Stimulated activated CD8-positive, alpha-beta memory T cell treated with anti-CD3 and anti-CD28 coated beads, Interleukin-7, amount 100 ng/mL, for 48 hours (primary cell): ENCODE results near the gene SLC12A5.
"Not testable (repeated sequence)": the region's sequence is repeated elsewhere in the genome, so short reads cannot be mapped to it uniquely, and the experiment has no call there.

Experiments
- DNase-seq, 2 donors: peaks; one replicate each; pipeline ENCODE4 v3.0.0-alpha.2; 2020; ENCODE audit warnings: low read depth in 1 of 2; ENCODE audit errors: extremely low read depth in 1 of 2

SLC12A5 gene

DNA sequence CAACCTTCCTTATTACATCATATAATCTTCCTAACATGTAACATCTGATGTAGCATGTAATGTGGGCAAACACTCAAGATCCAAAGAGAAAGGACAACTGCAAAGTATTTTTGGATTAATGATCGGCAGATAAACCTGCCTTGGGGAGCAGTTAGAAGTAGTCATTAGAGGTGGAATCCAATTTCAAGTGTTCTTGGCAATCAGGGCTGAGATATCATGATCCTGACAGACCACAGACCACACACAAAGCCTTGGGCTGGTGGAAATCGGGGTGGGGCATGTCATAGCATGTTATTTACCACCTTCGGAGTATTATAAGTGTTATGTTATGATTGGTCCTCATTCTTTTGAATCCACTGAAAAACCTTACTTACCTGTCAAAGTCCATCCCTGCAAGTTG, 44.4 kb downstream of the SLC12A5 start:
- no peak for DNase-seq

GRCh38 chr20:46074006-46074405, 45.0 kb downstream of the SLC12A5 start:
- DNase-seq: no peak

DNA sequence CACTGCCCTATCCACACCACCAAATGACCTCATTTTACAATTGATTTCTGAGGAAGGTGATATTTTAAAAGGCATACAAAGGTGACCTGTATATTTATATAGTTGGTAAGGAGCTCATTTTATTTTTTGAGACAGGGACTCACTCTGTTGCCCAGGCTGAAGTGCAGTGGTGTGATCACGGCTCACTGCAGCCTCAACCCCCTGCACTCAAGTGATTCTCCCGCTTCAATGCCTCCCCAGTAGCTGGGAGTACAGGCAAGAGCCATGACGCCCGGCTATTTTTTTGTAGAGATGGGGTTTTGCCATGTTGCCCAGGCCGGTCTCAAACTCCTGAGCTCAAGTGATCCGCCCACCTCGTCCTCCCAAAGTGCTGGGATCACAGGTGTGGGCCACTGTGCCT, 47.8 kb downstream of the SLC12A5 start:
- DNase-seq: no peak

GRCh38 chr20:46077642-46078305, 48.8 kb downstream of the SLC12A5 start:
- DNase-seq: no peak

DNA sequence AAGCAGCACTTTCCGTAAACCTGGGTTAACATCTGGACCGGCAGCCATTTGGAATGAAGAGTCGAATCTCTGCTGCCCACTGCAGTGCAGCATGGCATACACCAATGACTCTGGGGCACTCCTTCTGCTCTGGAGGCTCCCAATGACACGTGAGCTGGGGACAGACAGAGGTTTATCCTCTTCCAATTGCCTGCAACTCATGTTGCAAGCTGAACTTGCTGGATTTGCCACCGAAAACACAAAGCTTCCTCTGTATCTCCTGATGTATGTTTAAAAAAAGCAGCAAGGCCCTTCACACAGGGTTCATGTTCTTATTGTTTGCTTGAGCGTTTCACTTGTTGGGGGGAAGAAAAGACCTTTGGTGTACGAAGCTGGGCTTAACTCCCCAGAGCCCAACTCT, 49.9 kb downstream of the SLC12A5 start:
- DNase-seq: no peak

GRCh38 chr20:46081074-46081473, 52.1 kb downstream of the SLC12A5 start:
- DNase-seq: no peak

- no peak for DNase-seq
Observed at GRCh38 chr20:46083101-46083500, 54.1 kb downstream of the SLC12A5 start.

- no peak for DNase-seq
Observed at GRCh38 chr20:46083531-46084061, 54.6 kb downstream of the SLC12A5 start.

GRCh38 chr20:46084805-46085178, 55.8 kb downstream of the SLC12A5 start:
- DNase-seq: no peak

DNA sequence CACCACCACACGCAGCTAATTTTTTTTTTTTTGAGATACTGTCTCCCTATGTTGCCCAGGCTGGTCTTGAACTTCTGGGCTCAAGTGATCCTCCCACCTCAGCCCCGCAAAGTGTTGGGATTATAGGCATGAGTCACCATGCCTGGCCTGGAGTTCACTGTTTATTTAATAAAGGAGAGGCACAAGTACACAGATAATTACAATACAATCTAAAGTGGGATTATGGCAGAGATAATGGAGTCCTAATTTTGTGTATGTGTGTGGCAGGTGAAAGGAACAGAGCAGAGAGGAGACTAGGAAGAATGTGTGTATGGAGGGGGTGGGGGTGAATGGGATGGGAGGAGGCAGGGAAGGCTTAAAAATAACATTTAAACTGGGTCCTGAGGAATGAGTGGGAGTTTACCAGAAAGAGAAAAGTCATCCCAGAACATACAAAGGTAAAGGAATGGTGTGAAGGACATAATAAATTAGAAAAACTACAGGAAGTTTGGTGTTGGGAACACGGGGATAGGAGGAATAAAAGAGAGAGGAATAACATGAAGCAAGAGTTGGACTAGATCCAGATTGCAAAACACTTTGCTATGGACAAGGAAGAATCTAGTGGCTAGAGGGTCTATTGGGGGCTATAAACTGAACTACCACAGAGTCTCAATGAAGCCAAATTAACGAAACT, 56.3 kb downstream of the SLC12A5 start:
- no peak for DNase-seq

- no peak for DNase-seq
Observed at GRCh38 chr20:46087161-46087560, 58.1 kb downstream of the SLC12A5 start.

DNA sequence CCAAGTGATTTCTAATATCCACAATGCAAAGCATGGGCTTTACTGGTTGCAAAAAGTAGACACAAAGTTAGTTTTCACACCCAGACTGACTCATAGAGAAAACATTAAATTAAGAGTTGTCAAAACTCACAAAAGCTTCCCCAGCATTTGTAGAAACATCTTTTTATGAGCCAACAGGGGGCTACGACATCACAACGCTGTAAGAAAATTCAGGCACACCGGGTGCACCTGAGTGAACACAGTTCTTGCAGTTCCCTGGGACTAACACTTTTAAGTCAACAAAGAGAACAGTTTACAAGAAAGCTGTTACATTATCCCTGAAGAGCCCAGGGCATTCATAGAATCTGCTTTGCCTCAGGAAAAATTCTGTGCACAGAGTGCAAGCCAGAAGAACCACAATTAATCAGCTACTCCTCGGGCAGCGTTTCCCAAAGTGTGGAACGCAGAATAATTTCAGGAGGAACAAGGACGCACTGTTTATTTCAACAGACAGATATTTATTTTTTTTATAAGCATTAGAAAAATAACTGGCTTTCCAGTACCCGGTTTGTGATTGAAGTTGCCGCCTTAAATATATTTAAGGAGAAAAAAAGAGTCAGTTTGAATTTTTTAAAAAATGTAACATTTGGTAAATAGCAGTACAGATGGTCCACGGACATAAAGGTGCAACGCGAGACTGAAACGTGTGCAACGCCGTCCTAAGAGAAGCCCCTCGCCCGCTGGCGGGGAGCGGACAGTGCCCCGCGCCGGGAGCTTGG, 59.6 kb downstream of the SLC12A5 start:
- no peak for DNase-seq

GRCh38 chr20:46089167-46089416, 60.1 kb downstream of the SLC12A5 start:
- DNase-seq: peak in 1 of 2 donors; percentile 35

DNA sequence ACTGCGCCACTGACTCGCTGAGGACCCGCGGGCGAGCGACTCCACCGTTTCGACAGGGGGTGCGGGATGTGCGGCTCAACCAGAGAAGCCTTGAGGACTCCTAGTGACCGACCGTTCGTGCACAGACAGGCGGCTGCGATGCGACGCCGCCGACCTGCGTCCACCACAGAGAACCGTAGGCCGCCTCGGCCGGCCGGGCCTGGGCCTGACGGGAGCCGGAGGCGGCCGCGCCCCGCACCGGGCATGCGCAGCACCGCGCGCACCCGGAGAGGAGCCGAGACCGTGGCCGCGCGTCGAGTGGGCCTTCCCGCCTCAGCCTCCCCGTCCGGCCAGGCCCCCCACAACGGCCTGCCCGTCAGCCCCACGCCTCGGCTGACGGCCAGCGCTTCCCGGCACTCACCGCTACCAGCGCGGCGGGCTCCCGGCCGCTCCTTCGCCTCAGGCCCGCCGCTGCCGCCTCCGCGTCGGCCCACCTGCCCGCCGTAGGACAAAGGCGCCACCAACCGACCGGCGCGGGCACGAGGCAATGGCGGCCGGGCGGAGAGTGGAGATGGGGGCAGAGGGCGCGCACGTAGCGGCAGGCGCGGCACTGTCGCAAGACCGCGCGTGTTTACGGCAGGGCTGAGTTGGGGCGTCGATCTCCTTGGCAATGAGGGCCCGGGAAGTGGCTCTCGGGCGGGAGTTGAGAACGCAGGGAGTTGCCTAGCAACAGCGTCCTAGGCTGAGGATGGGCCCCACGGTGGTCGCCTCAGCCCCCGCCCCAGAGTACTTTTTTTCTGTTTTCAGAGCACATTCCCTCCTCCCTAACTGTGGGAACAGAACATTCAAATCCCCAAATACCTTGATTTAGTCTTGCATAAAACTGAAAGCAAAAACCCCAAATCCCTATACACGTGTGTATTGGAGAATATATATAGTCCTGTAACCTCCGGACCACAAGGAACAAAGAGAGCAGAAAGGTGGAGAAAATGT, 60.7 kb downstream of the SLC12A5 start, which contains the start of gene NCOA5:
NCOA5 (minus strand) TSS at position 546 of the 972 bp plus-strand sequence. CDS start 10,538 bp downstream, outside the sequence.
- DNase-seq: peak; percentile 88 to 92

DNA sequence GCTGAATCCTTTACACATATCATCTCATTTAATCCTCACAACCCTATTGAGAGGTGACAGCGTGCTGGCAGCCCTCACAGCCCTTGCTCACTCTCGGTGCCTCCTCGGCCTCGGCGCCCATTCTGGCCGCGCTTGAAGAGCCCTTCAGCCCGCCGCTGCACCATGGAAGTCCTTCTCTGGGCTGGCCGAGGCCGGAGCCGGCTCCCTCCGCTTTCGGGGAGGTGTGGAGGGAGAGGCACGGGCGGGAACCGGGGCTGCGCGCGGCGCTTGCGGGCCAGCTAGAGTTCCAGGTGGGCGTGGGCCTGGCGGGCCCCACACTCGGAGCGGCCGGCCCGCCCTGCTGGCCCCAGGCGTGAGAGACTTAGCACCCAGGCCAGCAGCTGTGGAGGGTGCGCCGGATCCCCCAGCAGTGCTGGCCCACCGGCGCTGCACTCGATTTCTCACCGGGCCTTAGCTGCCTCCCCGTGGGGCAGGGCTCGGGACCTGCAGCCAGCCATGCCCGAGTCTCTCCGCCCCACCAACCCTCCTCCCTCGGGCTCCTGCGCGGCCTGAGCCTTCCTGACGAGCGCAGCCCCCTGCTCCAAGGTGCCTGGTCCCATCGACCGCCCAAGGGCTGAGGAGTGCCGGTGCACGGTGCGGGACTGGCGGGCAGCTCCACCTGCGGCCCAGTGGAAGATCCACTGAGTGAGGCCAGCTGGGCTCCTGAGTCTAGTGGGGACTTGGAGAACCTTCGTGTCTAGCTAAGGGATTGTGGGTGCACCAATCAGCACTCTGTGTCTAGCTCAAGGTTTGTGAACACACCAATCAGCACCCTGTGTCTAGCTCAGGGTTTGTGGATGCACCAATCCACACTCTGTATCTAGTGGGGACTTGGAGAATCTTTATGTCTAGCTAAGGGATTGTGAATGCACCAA, 62.9 kb downstream of the SLC12A5 start:
- DNase-seq: not testable (repeated sequence)

GRCh38 chr20:46093531-46093930, 64.5 kb downstream of the SLC12A5 start:
- DNase-seq: no peak

DNA sequence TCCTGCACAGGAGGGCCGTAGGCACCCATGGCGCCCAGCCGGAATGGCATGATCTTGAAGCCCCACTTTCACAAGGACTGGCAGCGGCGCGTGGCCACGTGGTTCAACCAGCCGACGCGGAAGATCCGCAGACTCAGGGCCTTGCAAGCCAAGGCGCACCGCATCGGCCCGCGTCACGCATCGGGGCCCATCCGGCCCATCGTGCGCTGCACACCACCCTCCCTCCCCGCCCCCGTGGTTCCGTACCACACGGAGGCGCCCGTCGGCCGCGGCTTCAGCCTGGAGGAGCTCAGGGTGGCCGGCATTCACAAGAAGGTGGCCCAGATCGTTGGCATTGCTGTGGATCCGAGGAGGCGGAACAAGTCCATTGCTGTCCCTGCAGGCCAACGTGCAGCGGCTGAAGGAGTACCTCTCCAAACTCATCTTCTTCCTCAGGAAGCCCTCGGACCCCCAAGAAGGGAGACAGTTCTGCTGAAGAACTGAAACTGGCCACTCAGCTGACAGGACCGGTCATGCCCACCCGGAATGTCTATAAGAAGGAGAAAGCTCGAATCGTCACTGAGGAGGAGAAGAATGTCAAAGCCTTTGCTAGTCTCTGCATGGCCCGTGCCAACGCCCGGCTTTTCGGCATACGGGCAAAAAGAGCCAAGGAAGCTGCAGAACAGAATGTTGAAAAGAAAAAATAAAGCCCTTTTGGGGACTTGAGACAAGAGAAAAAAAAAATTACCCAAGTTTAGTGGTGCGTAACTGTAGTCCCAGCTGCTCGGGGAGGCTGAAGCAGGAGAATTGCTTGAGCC, 70.7 kb downstream of the SLC12A5 start:
- DNase-seq: no peak

- not testable (repeated sequence) for DNase-seq
Observed at GRCh38 chr20:46100444-46100843, 71.4 kb downstream of the SLC12A5 start.

DNA sequence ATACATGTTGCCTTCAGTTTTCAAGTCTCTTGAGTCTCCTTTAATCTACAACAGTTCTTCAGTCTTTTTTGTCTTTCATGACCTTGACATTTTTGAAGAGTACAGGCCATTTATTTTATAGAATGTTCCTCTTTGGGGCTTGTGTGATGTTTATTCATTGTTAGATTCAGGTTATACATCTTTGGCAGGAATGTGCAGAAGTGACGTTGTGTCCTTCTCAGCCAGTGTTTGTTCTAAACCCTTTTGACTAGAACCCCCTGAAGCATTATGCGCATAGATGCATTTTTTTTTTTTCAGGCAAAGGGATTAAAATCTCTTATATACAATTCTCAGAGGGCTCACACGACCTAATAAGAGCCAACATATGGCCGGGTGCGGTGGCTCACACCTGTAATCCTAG, 72.0 kb downstream of the SLC12A5 start:
- no peak for DNase-seq
